ENCODE measurements around the gene PTBP3.

The PTBP3 gene

GRCh38 chr9:112242147-112242804 lies 91.1 kb downstream of the PTBP3 start:
- Histone ChIP-seq H3K18ac (ENCODE audit: low read depth in 1 of 2, low read length in 2 of 2) (no peak overlapping the region), H4K91ac (ENCODE audit: low read length) (no peak overlapping the region), H3K14ac (ENCODE audit: low read length in 2 of 2) (no peak overlapping the region), H3K4me3 (ENCODE audit: insufficient read depth in 1 of 2, low read depth in 1 of 2, low read length in 2 of 2) (no peak overlapping the region), H4K8ac (ENCODE audit: low read length) (no peak overlapping the region), H3K27ac (ENCODE audit: low read length, poor library complexity, severe bottlenecking) (no peak overlapping the region), H3K4ac (ENCODE audit: low read depth in 1 of 2, low read length in 2 of 2) (no peak overlapping the region), H2BK120ac (ENCODE audit: low read depth, low read length) (no peak overlapping the region), H2BK12ac (ENCODE audit: low read length in 2 of 2) (no peak overlapping the region), H3K4me1 (ENCODE audit: control insufficient read depth, insufficient read depth, low read depth, low read length) (no peaks in the 10 kb centered on the region), H3K27me3 (ENCODE audit: control insufficient read depth in 1 of 2, insufficient read depth in 1 of 2, low read length in 2 of 2) (no peaks in the 10 kb centered on the region), H2BK15ac (ENCODE audit: low read depth, poor library complexity, severe bottlenecking) (no peak overlapping the region), H3K9me3 (ENCODE audit: control insufficient read depth, low read length) (no peaks in the 10 kb centered on the region), H3K23ac (ENCODE audit: low read length in 2 of 2) (no peak overlapping the region), H2AFZ (ENCODE audit: low read depth, low read length) (no peak overlapping the region), H3K36me3 (ENCODE audit: control insufficient read depth in 1 of 2, insufficient read depth in 2 of 2, low read depth in 1 of 2, low read length in 2 of 2) (peaks cover 10 to 15% of the 10 kb centered on the region in 2 experiments), H3K79me1 (replicated peaks; ENCODE audit: low read length, poor library complexity, severe bottlenecking) (peaks cover 21% of the 10 kb centered on the region), H2AK5ac (ENCODE audit: low read length, severe bottlenecking) (no peak overlapping the region), H3K9ac (ENCODE audit: low read length) (no peak overlapping the region), H2BK5ac (ENCODE audit: low read depth, low read length, poor library complexity, severe bottlenecking) (no peak overlapping the region), H3K4me2 (ENCODE audit: low read length, poor library complexity, severe bottlenecking) (no peak overlapping the region)
- 97% methylated on average over 5 of the region's 6 CpGs for WGBS
- no peak for DNase-seq

GRCh38 chr9:112241491-112241890 lies 91.9 kb downstream of the PTBP3 start:
- no peak overlapping the region for H3K14ac ChIP-seq (ENCODE audit: low read length in 2 of 2)
- peak; percentile 41 for DNase-seq
- H2AK5ac ChIP-seq (ENCODE audit: low read length, severe bottlenecking), result no peak overlapping the region
- H3K79me1 ChIP-seq (replicated peaks; ENCODE audit: low read length, poor library complexity, severe bottlenecking), result peaks cover 19% of the 10 kb centered on the region
- H2BK12ac ChIP-seq (ENCODE audit: low read length in 2 of 2), result no peak overlapping the region
- H3K27ac ChIP-seq (ENCODE audit: low read length, poor library complexity, severe bottlenecking), result no peak overlapping the region
- no peak overlapping the region for H4K91ac ChIP-seq (ENCODE audit: low read length)
- no peaks in the 10 kb centered on the region for H3K9me3 ChIP-seq (ENCODE audit: control insufficient read depth, low read length)
- no peak overlapping the region for H2BK5ac ChIP-seq (ENCODE audit: low read depth, low read length, poor library complexity, severe bottlenecking)
- H3K4ac ChIP-seq (ENCODE audit: low read depth in 1 of 2, low read length in 2 of 2), result no peak overlapping the region
- H3K4me2 ChIP-seq (ENCODE audit: low read length, poor library complexity, severe bottlenecking), result no peak overlapping the region
- H2BK15ac ChIP-seq (ENCODE audit: low read depth, poor library complexity, severe bottlenecking), result no peak overlapping the region
- no peaks in the 10 kb centered on the region for H3K27me3 ChIP-seq (ENCODE audit: control insufficient read depth in 1 of 2, insufficient read depth in 1 of 2, low read length in 2 of 2)
- H4K8ac ChIP-seq (ENCODE audit: low read length), result no peak overlapping the region
- H3K9ac ChIP-seq (ENCODE audit: low read length), result no peak overlapping the region
- H3K36me3 ChIP-seq (ENCODE audit: control insufficient read depth in 1 of 2, insufficient read depth in 2 of 2, low read depth in 1 of 2, low read length in 2 of 2), result peaks cover 10 to 20% of the 10 kb centered on the region in 2 experiments
- H3K4me1 ChIP-seq (ENCODE audit: control insufficient read depth, insufficient read depth, low read depth, low read length), result no peaks in the 10 kb centered on the region
- H3K18ac ChIP-seq (ENCODE audit: low read depth in 1 of 2, low read length in 2 of 2), result no peak overlapping the region
- no peak overlapping the region for H3K4me3 ChIP-seq (ENCODE audit: insufficient read depth in 1 of 2, low read depth in 1 of 2, low read length in 2 of 2)
- no peak overlapping the region for H2AFZ ChIP-seq (ENCODE audit: low read depth, low read length)
- 54% methylated on average over 2 of the region's 2 CpGs for WGBS
- no peak overlapping the region for H3K23ac ChIP-seq (ENCODE audit: low read length in 2 of 2)
- H2BK120ac ChIP-seq (ENCODE audit: low read depth, low read length), result no peak overlapping the region

- Histone ChIP-seq H3K14ac (ENCODE audit: low read length in 2 of 2) (no peak overlapping the region), H4K91ac (ENCODE audit: low read length) (no peak overlapping the region), H3K4me1 (ENCODE audit: control insufficient read depth, insufficient read depth, low read depth, low read length) (no peaks in the 10 kb centered on the region), H3K4me3 (ENCODE audit: insufficient read depth in 1 of 2, low read depth in 1 of 2, low read length in 2 of 2) (no peak overlapping the region), H2AK5ac (ENCODE audit: low read length, severe bottlenecking) (no peak overlapping the region), H4K8ac (ENCODE audit: low read length) (no peak overlapping the region), H3K27ac (ENCODE audit: low read length, poor library complexity, severe bottlenecking) (no peak overlapping the region), H3K4ac (ENCODE audit: low read depth in 1 of 2, low read length in 2 of 2) (no peak overlapping the region), H2BK15ac (ENCODE audit: low read depth, poor library complexity, severe bottlenecking) (no peak overlapping the region), H3K9me3 (ENCODE audit: control insufficient read depth, low read length) (no peaks in the 10 kb centered on the region), H3K9ac (ENCODE audit: low read length) (no peak overlapping the region), H2BK120ac (ENCODE audit: low read depth, low read length) (no peak overlapping the region), H2BK12ac (ENCODE audit: low read length in 2 of 2) (no peak overlapping the region), H3K27me3 (ENCODE audit: control insufficient read depth in 1 of 2, insufficient read depth in 1 of 2, low read length in 2 of 2) (no peaks in the 10 kb centered on the region), H2BK5ac (ENCODE audit: low read depth, low read length, poor library complexity, severe bottlenecking) (no peak overlapping the region), H3K18ac (ENCODE audit: low read depth in 1 of 2, low read length in 2 of 2) (no peak overlapping the region), H2AFZ (ENCODE audit: low read depth, low read length) (no peak overlapping the region), H3K23ac (ENCODE audit: low read length in 2 of 2) (no peak overlapping the region), H3K36me3 (ENCODE audit: control insufficient read depth in 1 of 2, insufficient read depth in 2 of 2, low read depth in 1 of 2, low read length in 2 of 2) (peaks cover 6 to 18% of the 10 kb centered on the region in 2 experiments), H3K79me1 (replicated peaks; ENCODE audit: low read length, poor library complexity, severe bottlenecking) (peaks cover 15% of the 10 kb centered on the region), H3K4me2 (ENCODE audit: low read length, poor library complexity, severe bottlenecking) (no peak overlapping the region)
- 98% methylated on average over 2 of the region's 2 CpGs for WGBS
- DNase-seq, result no peak
These were observed 93.7 kb downstream of the PTBP3 start for GRCh38 chr9:112239708-112240107.

GRCh38 chr9:112239284-112239683 lies 94.1 kb downstream of the PTBP3 start:
- no peak for DNase-seq
- H3K23ac ChIP-seq (ENCODE audit: low read length in 2 of 2), result no peak overlapping the region
- H4K8ac ChIP-seq (ENCODE audit: low read length), result no peak overlapping the region
- H4K91ac ChIP-seq (ENCODE audit: low read length), result no peak overlapping the region
- H2BK12ac ChIP-seq (ENCODE audit: low read length in 2 of 2), result no peak overlapping the region
- H3K79me1 ChIP-seq (replicated peaks; ENCODE audit: low read length, poor library complexity, severe bottlenecking), result peaks cover 13% of the 10 kb centered on the region
- no peak overlapping the region for H3K4me2 ChIP-seq (ENCODE audit: low read length, poor library complexity, severe bottlenecking)
- H3K9ac ChIP-seq (ENCODE audit: low read length), result no peak overlapping the region
- no peak overlapping the region for H2BK15ac ChIP-seq (ENCODE audit: low read depth, poor library complexity, severe bottlenecking)
- WGBS, result 76% methylated on average over 3 of the region's 3 CpGs
- H3K27ac ChIP-seq (ENCODE audit: low read length, poor library complexity, severe bottlenecking), result no peak overlapping the region
- H2AFZ ChIP-seq (ENCODE audit: low read depth, low read length), result no peak overlapping the region
- no peak overlapping the region for H3K14ac ChIP-seq (ENCODE audit: low read length in 2 of 2)
- no peak overlapping the region for H2BK120ac ChIP-seq (ENCODE audit: low read depth, low read length)
- H2BK5ac ChIP-seq (ENCODE audit: low read depth, low read length, poor library complexity, severe bottlenecking), result no peak overlapping the region
- no peaks in the 10 kb centered on the region for H3K4me1 ChIP-seq (ENCODE audit: control insufficient read depth, insufficient read depth, low read depth, low read length)
- no peak overlapping the region for H2AK5ac ChIP-seq (ENCODE audit: low read length, severe bottlenecking)
- H3K36me3 ChIP-seq (ENCODE audit: control insufficient read depth in 1 of 2, insufficient read depth in 2 of 2, low read depth in 1 of 2, low read length in 2 of 2), result peaks cover 4 to 22% of the 10 kb centered on the region in 2 experiments
- no peak overlapping the region for H3K4me3 ChIP-seq (ENCODE audit: insufficient read depth in 1 of 2, low read depth in 1 of 2, low read length in 2 of 2)
- H3K4ac ChIP-seq (ENCODE audit: low read depth in 1 of 2, low read length in 2 of 2), result no peak overlapping the region
- no peak overlapping the region for H3K18ac ChIP-seq (ENCODE audit: low read depth in 1 of 2, low read length in 2 of 2)
- H3K9me3 ChIP-seq (ENCODE audit: control insufficient read depth, low read length), result no peaks in the 10 kb centered on the region
- no peaks in the 10 kb centered on the region for H3K27me3 ChIP-seq (ENCODE audit: control insufficient read depth in 1 of 2, insufficient read depth in 1 of 2, low read length in 2 of 2)
